GM12875 (cell line): ENCODE measurements around the gene GNG13.

Experiments used
- H3K4me3 ChIP-seq: one replicate; pipeline ENCODE4 v1.5.1; 2011; ENCODE audit warnings: low read depth, low read length, control low read depth
- CTCF ChIP-seq: IDR thresholded peaks from 2 replicates; pipeline ENCODE4 v1.5.1; 2011; ENCODE audit warnings: low read depth, mild to moderate bottlenecking, control low read depth, inconsistent platforms, low read length, moderate library complexity, borderline replicate concordance; ENCODE audit not compliant: insufficient read depth

Gene GNG13

GRCh38 chr16:787321-787966, 13.1 kb downstream of the GNG13 start:
- TF ChIP-seq CTCF, result no peak
- peak overlapping the region; percentile 95 for H3K4me3 ChIP-seq

- peak; percentile 89 for TF ChIP-seq CTCF
- no peak overlapping the region for H3K4me3 ChIP-seq
Observed at GRCh38 chr16:785563-786535, 14.7 kb downstream of the GNG13 start.

- H3K4me3 ChIP-seq, result no peak overlapping the region
- no peak for TF ChIP-seq CTCF
Observed at GRCh38 chr16:784431-784830, 16.1 kb downstream of the GNG13 start.

GRCh38 chr16:783404-784161, 17.0 kb downstream of the GNG13 start:
- H3K4me3 ChIP-seq, result no peak overlapping the region
- TF ChIP-seq CTCF, result no peak

GRCh38 chr16:782766-783403, 17.6 kb downstream of the GNG13 start:
- no peak for TF ChIP-seq CTCF
- H3K4me3 ChIP-seq, result no peak overlapping the region

GRCh38 chr16:782258-782657, 18.3 kb downstream of the GNG13 start:
- TF ChIP-seq CTCF, result no peak
- no peak overlapping the region for H3K4me3 ChIP-seq
